Stomach (tissue), 4 donors: ENCODE measurements around the gene PIGL.

ENCODE experiments used
- EP300 ChIP-seq: sonication (generic); formaldehyde crosslinking; IDR thresholded peaks from one replicate; pipeline ENCODE4 v1.6.1; 2017; ENCODE audit warnings: antibody characterized with exemption
- POLR2A ChIP-seq, 4 donors: fragments of 450-650 bp; IDR thresholded peaks; one replicate each; pipeline ENCODE4 v1.6.1; 2016; ENCODE audit warnings: antibody characterized with exemption in 4 of 4, control low read depth in 2 of 4, mild to moderate bottlenecking in 1 of 4, moderate library complexity in 1 of 4
- POLR2AphosphoS5 ChIP-seq, 3 donors: sonication (generic); formaldehyde crosslinking; IDR thresholded peaks; one replicate each; pipeline ENCODE4 v1.6.1; 2016; ENCODE audit warnings: antibody characterized with exemption in 3 of 3
- TF ChIP-seq, protein P1 (sequence below), 7 experiments: fragments of 450-650 bp in 4 of 7; fragments of 200-600 bp in 3 of 7; sonication (generic) in 3 of 7; IDR thresholded peaks; one replicate each; pipeline ENCODE4 v1.5.1; 2016 to 2019; ENCODE audit warnings: antibody characterized with exemption in 7 of 7, control low read depth in 2 of 7, mild to moderate bottlenecking in 1 of 7

DNA sequence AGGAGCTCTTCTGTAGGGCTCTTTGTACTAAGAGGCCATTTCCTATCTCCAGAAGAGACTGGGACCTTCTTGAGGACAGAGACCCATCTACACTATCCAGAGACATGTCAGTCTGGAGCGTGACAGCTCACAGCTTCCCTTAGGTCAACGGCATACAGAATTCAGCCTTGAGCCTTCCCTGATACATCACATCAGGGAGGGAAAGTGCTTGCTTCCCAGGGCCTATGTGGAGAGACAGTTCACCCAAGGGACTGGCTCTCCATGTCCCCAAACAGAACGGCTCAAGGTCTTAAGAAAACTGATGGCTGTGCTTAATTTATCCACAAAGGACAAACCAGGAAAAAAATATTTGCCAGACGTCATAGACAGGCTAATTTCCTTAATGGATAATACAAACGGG is 128.6 kb downstream of the PIGL start:
- TF ChIP-seq, protein P1, sequence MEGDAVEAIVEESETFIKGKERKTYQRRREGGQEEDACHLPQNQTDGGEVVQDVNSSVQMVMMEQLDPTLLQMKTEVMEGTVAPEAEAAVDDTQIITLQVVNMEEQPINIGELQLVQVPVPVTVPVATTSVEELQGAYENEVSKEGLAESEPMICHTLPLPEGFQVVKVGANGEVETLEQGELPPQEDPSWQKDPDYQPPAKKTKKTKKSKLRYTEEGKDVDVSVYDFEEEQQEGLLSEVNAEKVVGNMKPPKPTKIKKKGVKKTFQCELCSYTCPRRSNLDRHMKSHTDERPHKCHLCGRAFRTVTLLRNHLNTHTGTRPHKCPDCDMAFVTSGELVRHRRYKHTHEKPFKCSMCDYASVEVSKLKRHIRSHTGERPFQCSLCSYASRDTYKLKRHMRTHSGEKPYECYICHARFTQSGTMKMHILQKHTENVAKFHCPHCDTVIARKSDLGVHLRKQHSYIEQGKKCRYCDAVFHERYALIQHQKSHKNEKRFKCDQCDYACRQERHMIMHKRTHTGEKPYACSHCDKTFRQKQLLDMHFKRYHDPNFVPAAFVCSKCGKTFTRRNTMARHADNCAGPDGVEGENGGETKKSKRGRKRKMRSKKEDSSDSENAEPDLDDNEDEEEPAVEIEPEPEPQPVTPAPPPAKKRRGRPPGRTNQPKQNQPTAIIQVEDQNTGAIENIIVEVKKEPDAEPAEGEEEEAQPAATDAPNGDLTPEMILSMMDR (IDR thresholded peaks at IDR 0.05) = no peak
- TF ChIP-seq POLR2A (IDR thresholded peaks at IDR 0.05) = no peak
- no peak for TF ChIP-seq POLR2AphosphoS5 (IDR thresholded peaks at IDR 0.05)
- TF ChIP-seq EP300 = no peak
